ENCODE data around the gene LRRC34. TPM values are rescaled to one million over a fixed set of nuclear protein-coding genes. Genes with fewer than 3 reads are reported as not detected.

The LRRC34 gene
- total and polyA plus RNA-seq, 2 donors (not counting 1 experiment from before 2014, with no cell fraction given), result 3.5 to 11.8 TPM

DNA sequence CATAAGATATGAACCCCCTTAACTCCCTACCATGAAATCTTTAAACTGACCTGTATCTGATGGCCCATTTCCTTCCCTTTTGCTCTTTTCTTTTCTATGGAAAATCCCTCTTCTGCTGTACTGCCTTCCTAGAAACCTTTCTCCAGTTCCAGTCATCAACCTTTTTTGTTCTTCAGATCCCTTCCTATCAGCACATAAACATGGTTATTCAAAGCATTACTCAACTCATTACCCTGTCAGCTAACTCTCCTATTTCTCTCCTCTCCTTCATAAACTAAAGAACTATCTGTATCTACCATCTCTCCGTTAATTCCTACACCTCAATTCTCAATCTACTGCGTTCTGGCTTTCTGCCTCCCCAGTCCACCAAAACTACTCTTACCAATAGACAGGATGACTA is 60.8 kb downstream of the LRRC34 start:
- ChIA-PET CTCF (no interaction called here), POLR2A (no interaction called here)
- TF ChIP-seq EZH2 (IDR thresholded peaks at IDR 0.05; ENCODE audit: borderline replicate concordance, insufficient read depth, low read depth, low read length, poor library complexity, severe bottlenecking), result no peak
- TF ChIP-seq CTCF (IDR thresholded peaks at IDR 0.05), result no peak
- peaks cover 0 to 40% (median 10%) of the 10 kb centered on the region in 4 experiments for H3K27me3 ChIP-seq (replicated peaks in 1 of 4; ENCODE audit: control extremely low read depth in 1 of 4, control insufficient read depth in 3 of 4, insufficient read depth in 4 of 4, low read length in 3 of 4)
- H3K27ac Mint-ChIP-seq, result no peak overlapping the region
- no peak overlapping the region for H3K4me3 Mint-ChIP-seq
- no peaks in the 10 kb centered on the region for H4K20me1 ChIP-seq (ENCODE audit: control insufficient read depth, insufficient read depth, low read length, poor library complexity, severe bottlenecking)
- H3K27me3 Mint-ChIP-seq, result peaks cover 42% of the 10 kb centered on the region
- H3K9me3 ChIP-seq (ENCODE audit: control extremely low read depth in 1 of 3, control insufficient read depth in 2 of 3, insufficient read depth in 1 of 3, low read length in 2 of 3), result peaks cover 0 to 1% (median 0%) of the 10 kb centered on the region in 3 donors
- H3K9me3 Mint-ChIP-seq (ENCODE audit: insufficient read depth), result no peaks in the 10 kb centered on the region
- ATAC-seq (ENCODE audit: low read depth), result no peak
- H3K4me1 Mint-ChIP-seq, result peaks cover 4% of the 10 kb centered on the region
- H3K27ac ChIP-seq (ENCODE audit: low read length in 2 of 2), result no peak overlapping the region
- DNase-seq, result no peak
- H3K4me2 ChIP-seq (replicated peaks; ENCODE audit: low read depth, low read length, poor library complexity, severe bottlenecking), result no peak overlapping the region
- H2AFZ ChIP-seq (ENCODE audit: insufficient read depth, low read depth, low read length, poor library complexity, severe bottlenecking), result no peak overlapping the region
- intact Hi-C loops (cut with micrococcal nuclease), result no loop called here
- H3K36me3 ChIP-seq (replicated peaks in 1 of 2; ENCODE audit: control extremely low read depth in 1 of 2, control insufficient read depth in 1 of 2, extremely low read depth in 1 of 2, insufficient read depth in 2 of 2, low read length in 1 of 2), result no peaks in the 10 kb centered on the region
- H3K4me1 ChIP-seq (ENCODE audit: control insufficient read depth in 2 of 2, insufficient read depth in 2 of 2, low read length in 2 of 2), result no peaks in the 10 kb centered on the region
- H3K79me2 ChIP-seq (ENCODE audit: control insufficient read depth, insufficient read depth, low read length), result no peaks in the 10 kb centered on the region
- no CpG with 5 or more reads among the region's 2 CpGs for WGBS (ENCODE audit: insufficient coverage)
- no peak overlapping the region for H3K9ac ChIP-seq (ENCODE audit: low read length)
- no peak overlapping the region for H3K4me3 ChIP-seq (ENCODE audit: control extremely low read depth in 1 of 5, extremely low read depth in 1 of 5, insufficient read depth in 1 of 5, low read depth in 2 of 5, low read length in 4 of 5)

DNA sequence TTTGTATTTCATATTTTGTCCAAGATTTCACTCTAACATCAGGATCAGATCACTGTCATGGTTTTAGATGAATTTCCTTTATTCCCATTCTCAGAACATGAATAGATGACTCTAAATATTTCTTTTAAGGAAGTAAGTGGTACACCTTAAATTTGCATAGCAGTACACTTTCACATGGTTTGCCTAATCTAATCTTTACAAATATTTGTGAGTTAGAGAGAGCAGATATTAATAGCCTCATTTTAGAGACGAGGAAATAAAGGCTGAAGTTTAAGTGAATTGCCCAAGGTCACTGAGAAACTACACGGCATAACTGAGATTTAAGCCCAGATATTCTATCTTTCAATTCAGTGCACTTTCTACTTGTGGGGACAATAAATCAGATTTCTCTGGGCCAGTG is 62.0 kb downstream of the LRRC34 start:
- H3K4me3 Mint-ChIP-seq, result no peak overlapping the region
- Histone ChIP-seq H3K4me1 (ENCODE audit: control insufficient read depth in 2 of 2, insufficient read depth in 2 of 2, low read length in 2 of 2) (no peaks in the 10 kb centered on the region), H3K9ac (ENCODE audit: low read length) (no peak overlapping the region), H3K4me3 (ENCODE audit: control extremely low read depth in 1 of 5, extremely low read depth in 1 of 5, insufficient read depth in 1 of 5, low read depth in 2 of 5, low read length in 4 of 5) (no peak overlapping the region), H3K4me2 (replicated peaks; ENCODE audit: low read depth, low read length, poor library complexity, severe bottlenecking) (no peak overlapping the region), H4K20me1 (ENCODE audit: control insufficient read depth, insufficient read depth, low read length, poor library complexity, severe bottlenecking) (no peaks in the 10 kb centered on the region), H2AFZ (ENCODE audit: insufficient read depth, low read depth, low read length, poor library complexity, severe bottlenecking) (no peak overlapping the region), H3K27me3 (replicated peaks in 1 of 4; ENCODE audit: control extremely low read depth in 1 of 4, control insufficient read depth in 3 of 4, insufficient read depth in 4 of 4, low read length in 3 of 4) (peaks cover 0 to 40% (median 11%) of the 10 kb centered on the region in 4 experiments), H3K79me2 (ENCODE audit: control insufficient read depth, insufficient read depth, low read length) (no peaks in the 10 kb centered on the region), H3K9me3 (ENCODE audit: control extremely low read depth in 1 of 3, control insufficient read depth in 2 of 3, insufficient read depth in 1 of 3, low read length in 2 of 3) (peaks cover 0 to 1% (median 0%) of the 10 kb centered on the region in 3 donors), H3K36me3 (replicated peaks in 1 of 2; ENCODE audit: control extremely low read depth in 1 of 2, control insufficient read depth in 1 of 2, extremely low read depth in 1 of 2, insufficient read depth in 2 of 2, low read length in 1 of 2) (no peaks in the 10 kb centered on the region), H3K27ac (ENCODE audit: low read length in 2 of 2) (no peak overlapping the region)
- intact Hi-C loops (cut with micrococcal nuclease), result no loop called here
- DNase-seq, result no peak
- ATAC-seq (ENCODE audit: low read depth), result no peak
- ChIA-PET POLR2A (no interaction called here), CTCF (no interaction called here)
- H3K27me3 Mint-ChIP-seq, result peaks cover 49% of the 10 kb centered on the region
- no peaks in the 10 kb centered on the region for H3K9me3 Mint-ChIP-seq (ENCODE audit: insufficient read depth)
- 60% methylated on average over 1 of the region's 2 CpGs for WGBS (ENCODE audit: insufficient coverage)
- no peak overlapping the region for H3K27ac Mint-ChIP-seq
- TF ChIP-seq EZH2 (IDR thresholded peaks at IDR 0.05; ENCODE audit: borderline replicate concordance, insufficient read depth, low read depth, low read length, poor library complexity, severe bottlenecking), result no peak
- no peak for TF ChIP-seq CTCF (IDR thresholded peaks at IDR 0.05)
- H3K4me1 Mint-ChIP-seq, result peaks cover 4% of the 10 kb centered on the region

All from B cell (primary cell).